Muscle of leg (tissue), 11 donors: ENCODE results near the gene ZNF653. TPM values are rescaled to one million over a fixed set of nuclear protein-coding genes. Genes with fewer than 3 reads are reported as not detected.

ENCODE experiments used
- DNase-seq: peaks from one replicate; pipeline ENCODE4 v3.0.0; 2013
- H3K27ac ChIP-seq: one replicate; pipeline ENCODE4 v1.5.1; 2013; ENCODE audit warnings: mild to moderate bottlenecking, low read length, control low read depth
- H3K27me3 ChIP-seq: one replicate; pipeline ENCODE4 v1.6.1; 2013; ENCODE audit warnings: low read length; ENCODE audit not compliant: control insufficient read depth, insufficient read depth
- H3K36me3 ChIP-seq: one replicate; pipeline ENCODE4 v1.6.1; 2013; ENCODE audit warnings: low read length; ENCODE audit not compliant: control insufficient read depth, insufficient read depth
- H3K4me1 ChIP-seq: one replicate; pipeline ENCODE4 v1.6.1; 2013; ENCODE audit warnings: low read length; ENCODE audit not compliant: control insufficient read depth, insufficient read depth
- H3K4me3 ChIP-seq: one replicate; pipeline ENCODE4 v1.5.1; 2013; ENCODE audit warnings: low read length, control low read depth
- H3K9me3 ChIP-seq: replicated peaks from 2 replicates; pipeline ENCODE4 v1.6.1; 2013; ENCODE audit warnings: low read depth, low read length; ENCODE audit not compliant: control insufficient read depth
- WGBS: methylation state at CpG from one replicate; pipeline ENCODE4 v1.1.5; 2013; ENCODE audit warnings: missing lambda C conversion rate; ENCODE audit not compliant: insufficient coverage; 5-methylcytosine and 5-hydroxymethylcytosine counted together
- polyA plus RNA-seq, 8 donors: library from polyadenylated mRNA; unstranded; fragments of 120-200 nt; gene quantifications; one replicate each; pipeline versions ENCODE4 v1.2.1 to v1.2.3, GENCODE V29; 2013; ENCODE audit warnings: inconsistent platforms in 1 of 8, low replicate concordance in 1 of 8; ENCODE audit not compliant: insufficient read length in 8 of 8, insufficient read depth in 1 of 8
- total RNA-seq: library from RNA; stranded (reverse); fragments of 120-200 nt; gene quantifications from one replicate; pipeline ENCODE4 v1.2.4, GENCODE V29; 2013

Gene ZNF653
- total and polyA plus RNA-seq, 9 donors: 3.4 to 8.3 (median 5.8) TPM

GRCh38 chr19:11541238-11541637 lies 35.6 kb upstream of the ZNF653 start:
- peaks cover 28% of the 10 kb centered on the region for H3K4me1 ChIP-seq
- 83% methylated on average over 1 of the region's 3 CpGs for WGBS
- no peaks in the 10 kb centered on the region for H3K9me3 ChIP-seq
- no peak overlapping the region for H3K4me3 ChIP-seq
- H3K36me3 ChIP-seq: peaks cover 3% of the 10 kb centered on the region
- H3K27me3 ChIP-seq: peaks cover 13% of the 10 kb centered on the region
- no peak overlapping the region for H3K27ac ChIP-seq
- no peak for DNase-seq

GRCh38 chr19:11540645-11541044 lies 35.0 kb upstream of the ZNF653 start:
- Histone ChIP-seq H3K27ac (no peak overlapping the region), H3K36me3 (no peaks in the 10 kb centered on the region), H3K4me3 (peak overlapping the region; percentile 39), H3K27me3 (peaks cover 13% of the 10 kb centered on the region), H3K4me1 (peaks cover 33% of the 10 kb centered on the region), H3K9me3 (no peaks in the 10 kb centered on the region)
- DNase-seq: no peak
- 80% methylated on average over 1 of the region's 5 CpGs for WGBS

- Histone ChIP-seq H3K4me1 (peaks cover 36% of the 10 kb centered on the region), H3K4me3 (peak overlapping the region; percentile 39), H3K27me3 (peaks cover 13% of the 10 kb centered on the region), H3K27ac (peak overlapping the region; percentile 78), H3K9me3 (no peaks in the 10 kb centered on the region), H3K36me3 (no peaks in the 10 kb centered on the region)
- peak; percentile 52 for DNase-seq
- WGBS: 70% methylated on average over 2 of the region's 36 CpGs
Observed at GRCh38 chr19:11539495-11540365, 34.1 kb upstream of the ZNF653 start.

- peak within 1 kb of the TSS; percentile 35 for H3K4me3 ChIP-seq
- H3K4me1 ChIP-seq: peaks cover 36% of the 10 kb centered on the region
- peaks cover 13% of the 10 kb centered on the region for H3K27me3 ChIP-seq
- no peaks in the 10 kb centered on the region for H3K36me3 ChIP-seq
- H3K27ac ChIP-seq: peak within 1 kb of the TSS; percentile 78
- H3K9me3 ChIP-seq: no peaks in the 10 kb centered on the region
- 20% methylated on average over 19 of the region's 21 CpGs for WGBS
- peak; percentile 92 for DNase-seq
Observed at GRCh38 chr19:11538232-11539036, 32.8 kb upstream of the ZNF653 start, which contains the start of gene CNN1. CNN1 (plus strand) TSS chr19:11538851; CDS start chr19:11538928, 77 bp downstream.

GRCh38 chr19:11535792-11536595 lies 30.4 kb upstream of the ZNF653 start:
- Histone ChIP-seq H3K36me3 (no peaks in the 10 kb centered on the region), H3K27me3 (peaks cover 13% of the 10 kb centered on the region), H3K27ac (peak overlapping the region; percentile 80), H3K9me3 (no peaks in the 10 kb centered on the region), H3K4me1 (peaks cover 36% of the 10 kb centered on the region), H3K4me3 (peak overlapping the region; percentile 43)
- DNase-seq: peak; percentile 88
- WGBS: 2% methylated on average over 40 of the region's 54 CpGs

- H3K4me1 ChIP-seq: peaks cover 29% of the 10 kb centered on the region
- WGBS: 55% methylated on average over 2 of the region's 5 CpGs
- H3K4me3 ChIP-seq: no peak overlapping the region
- no peaks in the 10 kb centered on the region for H3K9me3 ChIP-seq
- peak; percentile 50 for DNase-seq
- H3K36me3 ChIP-seq: no peaks in the 10 kb centered on the region
- no peak overlapping the region for H3K27ac ChIP-seq
- peaks cover 9% of the 10 kb centered on the region for H3K27me3 ChIP-seq
Observed at GRCh38 chr19:11534948-11535347, 29.3 kb upstream of the ZNF653 start.

- WGBS: 64% methylated on average over 1 of the region's 1 CpG
- H3K4me1 ChIP-seq: peaks cover 25% of the 10 kb centered on the region
- H3K27ac ChIP-seq: no peak overlapping the region
Observed at GRCh38 chr19:11534538-11534937, 28.9 kb upstream of the ZNF653 start.

GRCh38 chr19:11530432-11530831 lies 24.8 kb upstream of the ZNF653 start:
- peak; percentile 74 for DNase-seq
- Histone ChIP-seq H3K4me1 (peaks cover 16% of the 10 kb centered on the region), H3K27ac (no peak overlapping the region), H3K4me3 (no peak overlapping the region), H3K36me3 (no peaks in the 10 kb centered on the region), H3K27me3 (no peaks in the 10 kb centered on the region), H3K9me3 (no peaks in the 10 kb centered on the region)
- WGBS: 15% methylated on average over 5 of the region's 9 CpGs

More at GRCh38 chr19:11534538-11534937, 28.9 kb upstream of the ZNF653 start:
- H3K27me3 ChIP-seq: peaks cover 8% of the 10 kb centered on the region
- H3K9me3 ChIP-seq: no peaks in the 10 kb centered on the region
- no peak for DNase-seq
- no peaks in the 10 kb centered on the region for H3K36me3 ChIP-seq
- H3K4me3 ChIP-seq: no peak overlapping the region

GRCh38 chr19:11528551-11529341 lies 23.1 kb upstream of the ZNF653 start, which contains the start of gene ECSIT:
ECSIT (minus strand) TSS chr19:11529134; CDS start chr19:11519170, 9,964 bp downstream.
- no peaks in the 10 kb centered on the region for H3K36me3 ChIP-seq

More at GRCh38 chr19:11528551-11529341, 23.1 kb upstream of the ZNF653 start, which contains the start of gene ECSIT:
- Histone ChIP-seq H3K9me3 (no peaks in the 10 kb centered on the region), H3K4me3 (peak within 1 kb of the TSS; percentile 95), H3K27ac (peak within 1 kb of the TSS; percentile 95), H3K4me1 (peaks cover 15% of the 10 kb centered on the region), H3K27me3 (no peaks in the 10 kb centered on the region)
- under 1% methylated on average over 45 of the region's 47 CpGs for WGBS
- DNase-seq: peak; percentile 99
